Limb (tissue), 2 donors: ENCODE data around the gene PHACTR1.
"Not testable (repeated sequence)": the region's sequence is repeated elsewhere in the genome, so short reads cannot be mapped to it uniquely, and the experiment has no call there.

Experiments used
- DNase-seq, 2 donors: peaks; one replicate each; pipeline ENCODE4 v3.0.0-alpha.2; 2016; ENCODE audit errors: extremely low spot score in 2 of 2

Gene PHACTR1

GRCh38 chr6:12749531-12750379, 33.2 kb downstream of the PHACTR1 start:
- peak in 1 of 2 donors; percentile 58 for DNase-seq

- DNase-seq = no peak
These were observed 33.8 kb downstream of the PHACTR1 start for GRCh38 chr6:12750416-12750815.

- DNase-seq = peak; percentile 65 to 83
These were observed 35.2 kb downstream of the PHACTR1 start for GRCh38 chr6:12751694-12752325.

GRCh38 chr6:12753036-12753435, 36.5 kb downstream of the PHACTR1 start:
- DNase-seq = no peak

GRCh38 chr6:12760226-12760625, 43.7 kb downstream of the PHACTR1 start:
- DNase-seq = no peak

- DNase-seq = no peak
These were observed 44.3 kb downstream of the PHACTR1 start for GRCh38 chr6:12760911-12761310.

- DNase-seq = no peak
These were observed 45.0 kb downstream of the PHACTR1 start for GRCh38 chr6:12761376-12762115.

GRCh38 chr6:12762731-12763434, 46.3 kb downstream of the PHACTR1 start:
- not testable (repeated sequence) for DNase-seq

GRCh38 chr6:12766365-12766764, 49.8 kb downstream of the PHACTR1 start:
- DNase-seq = no peak

- no peak for DNase-seq
These were observed 50.4 kb downstream of the PHACTR1 start for GRCh38 chr6:12767016-12767415.

- no peak for DNase-seq
These were observed 53.1 kb downstream of the PHACTR1 start for GRCh38 chr6:12769556-12770256.

- DNase-seq = no peak
These were observed 55.8 kb downstream of the PHACTR1 start for GRCh38 chr6:12772416-12772815.

- no peak for DNase-seq
These were observed 59.7 kb downstream of the PHACTR1 start for GRCh38 chr6:12776291-12776690.

- no peak for DNase-seq
These were observed 63.2 kb downstream of the PHACTR1 start for GRCh38 chr6:12779772-12780171.

GRCh38 chr6:12782136-12782535, 65.6 kb downstream of the PHACTR1 start:
- DNase-seq = no peak

GRCh38 chr6:12785301-12785700, 68.7 kb downstream of the PHACTR1 start:
- no peak for DNase-seq

- DNase-seq = no peak
These were observed 69.4 kb downstream of the PHACTR1 start for GRCh38 chr6:12785921-12786320.

- no peak for DNase-seq
These were observed 74.8 kb downstream of the PHACTR1 start for GRCh38 chr6:12791371-12791770.

GRCh38 chr6:12798326-12798725, 81.8 kb downstream of the PHACTR1 start:
- no peak for DNase-seq

GRCh38 chr6:12800120-12800519, 83.6 kb downstream of the PHACTR1 start:
- DNase-seq = no peak

GRCh38 chr6:12801141-12801540, 84.6 kb downstream of the PHACTR1 start:
- no peak for DNase-seq
